NCI-H524 (cell line): ENCODE results near the gene JPH2.

Source experiments
- DNase-seq, 2 experiments: peaks; one replicate each; lab custom pipeline; 2025; lab: John Stamatoyannopoulos, UW

The JPH2 gene

DNA sequence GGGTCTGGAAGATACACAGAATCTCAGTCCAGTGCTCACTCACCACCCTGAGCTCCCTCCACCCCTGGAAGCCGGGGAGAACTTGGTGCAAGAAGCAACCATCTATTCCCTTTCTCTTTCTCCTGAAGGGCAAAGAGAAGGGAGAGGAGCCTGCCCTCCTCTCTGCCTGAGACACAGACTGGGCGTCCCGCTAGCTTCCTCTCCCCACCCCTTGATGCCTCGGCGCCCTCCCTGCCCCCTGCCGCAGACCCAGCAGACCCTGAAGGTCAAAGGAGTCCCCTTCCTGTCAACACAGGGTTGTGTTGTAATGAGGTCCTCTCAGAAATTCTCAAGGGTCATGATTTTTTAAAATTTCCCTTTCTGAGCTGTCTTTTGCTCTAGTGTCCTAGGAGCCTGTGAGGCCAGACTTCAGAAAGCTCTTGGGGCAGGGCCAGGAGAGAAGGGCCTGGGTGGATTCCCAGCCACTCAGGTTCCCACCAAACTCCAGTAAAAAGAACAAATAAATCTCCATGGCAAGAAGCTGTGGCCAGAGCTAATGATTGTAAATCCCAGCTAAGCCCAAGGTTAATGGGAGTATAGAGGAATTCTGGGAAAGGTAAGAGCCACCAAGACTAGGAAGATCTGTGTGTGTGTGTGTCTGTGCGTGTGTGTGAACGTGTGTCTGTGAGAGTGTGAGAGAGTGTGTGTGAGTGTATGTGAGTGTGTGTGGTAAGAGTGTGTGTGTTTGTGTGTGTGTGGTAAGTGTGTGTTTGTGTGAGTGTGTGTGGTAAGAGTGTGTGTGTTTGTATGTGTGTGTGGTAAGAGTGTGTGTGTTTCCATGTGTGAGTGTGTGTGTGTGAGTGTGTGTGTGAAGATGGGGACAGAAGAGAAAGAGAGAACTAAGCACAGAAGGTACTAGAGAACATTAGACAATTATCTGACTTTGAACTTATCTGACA lies 1.1 kb upstream of the JPH2 start:
- DNase-seq: no peak

DNA sequence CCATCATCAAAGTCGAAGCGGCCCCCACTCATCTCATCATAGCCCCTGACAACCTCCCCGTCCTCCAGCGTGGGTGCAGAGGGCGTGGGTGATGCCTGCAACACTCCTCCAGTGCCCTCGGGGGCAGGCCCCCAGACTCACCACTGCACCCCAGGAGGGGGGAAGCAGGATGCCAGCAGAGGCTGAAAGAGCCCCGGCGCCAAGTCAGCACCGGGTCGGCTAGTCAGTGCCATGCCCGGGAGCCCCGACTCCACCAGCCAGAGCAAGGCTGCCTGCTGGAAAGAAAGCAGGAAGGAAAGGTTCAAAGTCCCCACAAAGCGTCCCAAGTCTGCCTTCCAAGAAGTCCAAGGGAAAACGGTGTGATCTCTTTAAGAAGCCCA lies 324 bp downstream of the JPH2 start:
- DNase-seq: no peak

DNA sequence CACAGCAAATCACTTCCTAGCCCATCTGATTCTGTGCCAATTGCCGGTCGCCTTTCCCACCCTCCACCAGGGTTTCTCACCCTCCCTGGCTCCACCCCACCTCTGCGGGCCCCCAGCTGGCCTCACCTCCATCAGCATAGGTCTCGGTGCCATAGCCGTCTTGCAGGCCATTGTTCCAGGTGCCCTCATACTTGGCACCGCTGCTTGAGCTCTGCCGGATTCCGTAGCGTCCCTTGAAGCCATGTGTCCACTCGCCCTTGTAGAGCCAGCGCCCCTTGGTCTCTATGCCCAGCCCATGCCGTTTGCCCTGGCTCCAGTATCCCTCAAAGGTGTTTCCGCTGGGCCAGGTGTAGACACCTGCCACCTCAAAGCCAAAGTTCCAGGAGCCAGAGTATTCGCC lies 787 bp downstream of the JPH2 start:
- DNase-seq: no peak

DNA sequence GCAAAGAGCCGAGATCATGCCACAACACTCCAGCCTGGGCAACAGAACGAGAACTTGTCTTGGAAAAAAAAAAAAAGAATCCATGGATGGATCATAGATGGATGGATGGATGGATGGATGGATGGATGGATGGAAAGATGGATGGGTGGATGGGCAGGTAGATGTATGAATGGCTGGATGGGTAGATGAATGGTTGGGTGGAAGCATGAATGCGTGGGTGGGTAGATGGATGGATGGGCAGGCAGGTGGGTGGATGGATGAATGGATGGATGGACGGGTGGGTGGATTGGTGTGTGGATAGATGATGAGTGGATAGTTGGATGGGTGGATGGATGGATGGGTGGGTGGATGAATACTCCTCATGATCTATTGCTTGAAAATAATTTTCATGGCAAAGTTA lies 1.4 kb downstream of the JPH2 start:
- no peak for DNase-seq

DNA sequence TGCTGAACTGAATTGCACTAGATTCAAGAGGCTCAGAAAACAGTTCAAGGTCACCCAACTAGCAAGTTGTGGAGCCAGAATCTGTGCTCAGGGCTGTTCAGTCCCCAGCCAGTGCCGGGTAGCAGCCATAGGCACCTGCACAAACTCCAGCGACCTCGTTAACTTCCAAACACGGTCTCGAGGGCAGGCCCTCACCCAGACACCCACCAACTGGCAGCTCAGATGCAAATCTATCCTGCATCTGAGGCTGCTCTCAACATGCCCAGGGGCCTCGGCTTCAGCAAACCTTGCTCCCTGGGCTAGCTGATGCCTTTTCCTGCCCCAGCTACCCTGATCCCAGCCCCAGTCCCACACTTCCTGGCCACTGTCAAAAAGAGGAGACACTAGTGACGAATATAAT lies 3.7 kb downstream of the JPH2 start:
- no peak for DNase-seq

DNA sequence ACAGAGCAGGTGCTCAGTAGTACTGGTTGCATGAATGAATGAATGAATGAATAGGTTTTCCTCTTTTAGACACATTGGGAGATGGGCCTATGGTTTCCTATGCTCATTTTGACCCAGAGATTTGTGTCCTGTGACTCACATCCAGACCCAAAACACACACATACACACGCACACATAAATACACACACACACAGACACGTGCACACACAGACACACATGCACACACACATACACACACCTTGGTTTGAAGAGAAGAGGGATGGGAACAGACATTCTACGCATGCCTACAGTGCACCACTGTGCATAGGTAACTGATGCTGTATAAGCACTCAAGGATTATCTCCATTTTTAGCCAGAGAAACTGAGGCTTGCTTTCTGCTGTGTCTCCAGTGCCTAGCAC lies 4.1 kb downstream of the JPH2 start:
- no peak for DNase-seq

DNA sequence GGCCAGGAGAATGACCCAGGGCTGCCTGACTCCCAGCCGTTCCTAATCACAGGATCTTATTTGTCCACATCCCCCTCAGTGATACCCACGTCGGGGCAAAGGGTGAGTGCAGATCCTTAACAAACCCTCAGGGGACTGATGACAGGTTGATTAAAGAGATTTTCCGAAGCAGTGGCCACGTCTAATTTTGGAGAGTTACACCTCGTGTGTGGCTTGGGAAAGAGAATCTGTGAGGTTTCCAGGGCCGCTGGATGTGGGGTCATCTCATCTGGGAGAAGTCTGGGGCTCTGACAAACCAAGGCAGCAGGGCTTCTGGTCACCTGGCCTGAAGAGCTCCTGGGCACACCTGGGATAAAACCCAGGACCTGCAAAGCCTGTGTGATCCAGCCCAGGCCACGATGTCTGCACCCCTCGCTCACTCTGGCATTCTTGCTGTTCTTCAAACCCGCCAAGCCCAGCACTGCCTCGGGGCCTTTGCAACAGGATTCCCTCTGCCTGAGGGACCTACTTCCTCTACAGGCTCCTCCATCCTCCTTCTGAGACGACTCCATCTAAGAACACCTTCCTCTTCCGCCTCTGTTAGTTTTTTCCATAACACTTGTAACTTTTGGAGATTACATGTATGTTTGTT lies 4.7 kb downstream of the JPH2 start:
- no peak for DNase-seq

DNA sequence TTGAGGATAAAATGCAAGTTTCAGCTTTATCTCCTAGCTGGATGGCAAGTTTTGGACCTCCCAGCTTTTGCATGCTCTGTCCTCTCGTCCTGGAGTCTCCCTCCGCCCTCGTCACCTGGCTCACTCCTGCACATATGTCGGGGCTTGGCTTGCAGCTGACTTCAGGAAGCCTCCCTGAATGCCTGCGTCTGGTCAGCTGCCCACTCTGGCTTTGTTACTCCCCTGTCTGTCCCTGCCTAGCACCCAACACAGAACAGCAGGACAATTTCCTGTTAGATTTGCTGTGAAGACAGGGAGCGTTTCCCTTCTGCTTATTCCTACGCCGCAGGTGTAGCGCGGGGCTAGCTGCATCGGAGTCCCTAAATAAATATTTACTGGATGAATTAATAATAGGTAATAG lies 5.4 kb downstream of the JPH2 start:
- peak in 1 of 2 experiments; percentile 9 for DNase-seq

DNA sequence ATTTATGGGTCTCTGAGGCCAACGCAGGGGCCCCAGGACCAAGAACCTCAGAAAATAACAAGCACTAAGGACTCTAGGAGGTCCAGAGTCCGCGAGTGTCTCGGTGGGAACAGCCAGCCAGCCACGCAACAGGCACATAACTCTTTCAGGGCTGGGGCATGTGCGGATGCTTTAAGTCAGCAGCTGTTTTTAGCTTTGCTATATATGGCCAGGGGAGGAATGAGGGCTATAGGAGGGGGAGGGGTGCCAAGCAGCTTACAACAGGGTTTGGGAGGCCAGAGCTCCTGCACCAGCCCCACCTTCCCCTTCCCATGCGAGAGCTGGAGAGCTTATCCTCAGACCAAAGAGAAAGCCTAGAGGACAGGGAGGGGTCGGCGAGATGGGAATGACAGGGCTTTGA lies 6.2 kb downstream of the JPH2 start:
- no peak for DNase-seq

DNA sequence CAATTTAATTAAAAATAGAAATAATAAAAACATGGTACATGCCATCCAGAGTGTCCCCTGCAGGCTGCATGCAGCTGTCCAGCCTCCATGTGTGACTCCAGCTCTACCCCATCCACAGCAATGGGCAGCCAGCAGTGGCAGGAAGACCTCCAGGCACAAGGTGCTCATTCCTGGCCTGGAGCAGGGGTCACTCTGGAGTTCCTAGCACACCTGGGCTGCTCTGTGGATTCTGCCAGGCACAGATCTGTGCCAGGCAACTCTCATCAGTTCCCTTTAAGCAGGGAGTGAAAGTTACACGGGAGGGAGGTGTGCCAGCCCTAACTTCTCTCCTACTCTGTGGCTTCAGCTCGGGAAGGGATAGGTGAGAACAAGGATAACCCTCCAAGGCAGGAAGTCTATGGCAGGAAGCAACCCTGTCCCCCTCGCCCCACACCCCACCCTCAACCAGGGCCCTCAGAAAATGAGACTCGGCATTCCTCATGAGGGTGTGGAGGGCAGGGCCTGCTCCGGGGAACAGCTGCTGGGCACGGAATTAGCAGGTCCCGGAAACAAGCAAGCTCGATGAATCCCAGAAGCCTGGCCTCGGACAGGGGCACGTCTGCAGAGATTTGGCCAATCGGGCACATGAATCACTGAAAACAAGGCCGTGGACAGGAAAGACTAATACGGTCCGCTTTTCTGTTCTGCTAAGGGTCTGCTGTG lies 10.0 kb downstream of the JPH2 start:
- DNase-seq: no peak

DNA sequence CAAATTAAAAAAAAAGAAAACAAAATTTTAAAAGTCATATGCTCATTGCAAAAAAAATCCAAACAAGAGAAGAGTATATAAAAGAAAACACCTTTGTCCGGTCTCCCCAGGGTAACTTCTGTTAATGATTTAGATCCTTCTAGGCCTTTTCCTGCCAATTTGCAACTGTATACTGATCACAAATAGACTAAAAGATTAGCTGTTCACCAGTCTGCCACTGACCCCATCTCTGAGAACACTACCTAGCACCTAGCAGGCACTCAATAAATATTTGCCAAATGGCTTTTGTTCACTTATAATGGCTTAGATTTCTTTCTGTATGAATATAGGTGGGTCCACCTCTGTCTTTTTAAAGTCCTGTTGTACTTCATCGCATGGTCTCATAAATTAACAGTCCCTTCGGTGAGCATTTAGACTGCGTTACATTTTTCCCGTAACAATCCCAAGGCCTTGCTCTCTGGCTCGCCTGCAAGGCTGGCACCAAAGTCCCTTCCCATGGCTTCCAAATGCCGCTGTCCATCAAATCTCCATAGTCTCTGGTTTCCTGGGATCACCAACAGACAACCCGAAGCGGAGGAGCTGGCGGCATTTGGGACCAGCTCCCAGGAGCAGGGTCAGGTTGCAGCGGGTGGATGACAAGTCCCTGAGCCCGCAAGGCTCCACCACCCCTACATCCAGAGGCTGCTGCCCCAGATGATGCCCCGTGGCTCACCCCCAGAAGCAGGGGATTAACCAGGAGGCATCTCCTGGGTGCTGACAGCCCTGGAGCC lies 11.8 kb downstream of the JPH2 start:
- no peak for DNase-seq

DNA sequence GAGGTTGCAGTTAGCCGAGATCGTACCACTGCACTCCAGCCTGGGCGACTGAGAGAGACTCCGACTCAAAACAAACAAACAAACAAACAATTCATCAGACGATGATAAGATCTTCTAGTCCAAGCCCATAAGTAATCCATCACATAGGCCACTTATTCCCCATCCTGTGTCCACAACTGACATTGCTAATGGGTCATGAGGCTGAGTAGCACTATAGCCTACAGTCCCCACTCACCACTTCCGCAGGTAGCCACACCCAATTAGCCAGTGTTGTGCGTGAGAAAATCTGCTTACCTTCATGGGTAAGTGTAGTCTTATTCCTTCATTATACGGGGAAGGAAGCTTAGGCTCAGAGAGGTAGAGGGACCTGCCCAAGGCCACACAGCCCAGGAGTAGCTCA lies 13.1 kb downstream of the JPH2 start:
- no peak for DNase-seq

DNA sequence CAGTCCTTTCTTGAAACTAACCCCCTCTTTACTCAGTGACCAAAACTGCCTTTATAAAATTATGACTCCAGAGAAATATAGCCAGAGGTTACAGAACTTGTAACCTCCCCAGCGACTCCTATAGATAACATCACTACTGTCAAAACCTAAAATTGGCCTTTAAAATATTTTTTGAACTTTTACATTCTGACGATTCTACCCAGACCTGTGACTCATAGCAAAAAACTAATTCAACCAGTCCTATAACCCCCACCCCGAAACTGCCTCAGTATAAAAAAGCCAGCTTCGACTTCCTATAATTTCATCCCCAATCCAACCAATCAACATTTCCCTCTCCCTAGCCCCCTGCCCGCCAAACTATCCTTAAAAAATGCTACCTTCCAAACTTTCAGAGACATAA lies 13.9 kb downstream of the JPH2 start:
- no peak for DNase-seq

DNA sequence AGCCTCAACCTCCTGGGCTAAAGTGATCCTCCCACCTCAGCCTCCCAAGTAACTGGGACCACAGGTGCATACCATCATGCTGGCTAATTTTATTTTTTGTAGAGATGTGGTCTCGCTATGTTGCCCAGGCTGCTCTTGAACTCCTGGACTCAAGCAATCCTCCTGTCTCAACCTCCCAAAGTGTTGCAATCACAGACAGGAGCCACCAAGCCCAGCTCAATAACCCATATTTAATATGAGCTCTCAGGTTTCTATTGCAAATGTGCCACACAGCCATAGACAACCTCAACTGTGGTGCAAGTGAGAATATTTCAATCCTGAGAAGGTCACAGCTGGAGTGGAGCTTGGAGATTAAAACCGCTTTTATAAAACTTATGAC lies 14.4 kb downstream of the JPH2 start:
- no peak for DNase-seq

DNA sequence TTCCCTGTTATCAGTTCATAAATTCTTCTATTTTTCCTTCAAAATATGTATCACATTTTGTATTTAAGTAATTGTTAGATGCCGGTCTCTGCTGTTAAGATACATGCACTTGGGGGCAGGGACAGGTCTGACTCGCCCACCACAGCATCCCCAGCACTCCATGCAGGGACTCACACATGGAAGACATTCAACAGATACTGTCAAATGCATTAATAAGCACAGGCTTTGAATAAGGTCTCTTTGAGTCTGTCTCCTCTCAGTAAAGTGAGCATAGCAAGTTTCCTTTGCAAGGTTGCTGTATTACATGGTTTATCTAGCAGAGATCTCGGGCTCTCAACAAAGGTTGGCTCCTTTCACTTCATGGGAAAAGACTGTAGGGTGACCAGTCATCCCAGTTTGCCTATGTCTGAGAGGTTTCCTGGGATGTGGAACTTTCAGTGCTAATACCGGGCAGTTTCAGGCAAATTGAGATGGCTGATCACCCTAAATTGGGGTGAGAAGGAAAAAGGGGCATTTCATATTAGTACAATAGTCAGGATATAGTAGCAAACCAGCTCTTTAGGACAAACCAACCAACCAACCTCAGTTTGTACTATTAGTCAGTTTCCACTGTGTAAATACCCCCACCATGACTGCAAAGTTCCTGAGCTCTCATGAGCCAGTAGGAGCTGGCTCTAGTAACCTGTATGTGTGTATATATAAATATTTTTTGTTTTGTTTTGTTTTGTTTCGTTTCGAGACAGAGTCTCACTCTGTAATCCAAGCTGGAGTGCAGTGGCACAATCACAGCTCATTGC lies 15.0 kb downstream of the JPH2 start:
- no peak for DNase-seq

DNA sequence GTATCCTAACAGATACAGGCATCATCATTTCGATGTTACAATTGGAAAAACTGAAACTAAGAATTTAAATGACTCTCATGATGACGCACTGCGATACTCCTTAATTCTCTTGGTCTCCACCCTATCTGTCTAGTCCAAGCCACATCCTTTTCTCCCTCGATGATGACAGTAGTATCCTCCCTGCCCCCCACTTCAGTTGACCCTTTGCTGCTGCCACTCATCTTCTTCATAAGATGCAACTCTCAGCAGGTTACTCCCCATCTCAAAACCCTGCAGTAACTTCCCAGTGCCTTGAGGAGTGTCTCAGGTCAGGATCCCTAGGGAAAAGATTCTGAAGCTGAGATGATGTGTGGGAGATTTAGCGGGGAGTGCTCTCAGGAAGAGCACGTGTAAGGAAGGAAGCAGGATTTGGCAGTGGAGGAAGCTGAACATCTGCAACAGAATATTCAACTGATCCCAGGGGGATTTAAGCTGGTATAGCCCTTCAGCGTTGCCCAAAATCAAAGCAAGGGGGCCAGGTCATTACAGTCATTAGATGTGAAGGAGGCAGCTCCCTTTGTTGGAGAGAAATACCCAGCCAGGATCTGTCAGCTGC lies 16.1 kb downstream of the JPH2 start:
- DNase-seq: peak; percentile 15 to 48

DNA sequence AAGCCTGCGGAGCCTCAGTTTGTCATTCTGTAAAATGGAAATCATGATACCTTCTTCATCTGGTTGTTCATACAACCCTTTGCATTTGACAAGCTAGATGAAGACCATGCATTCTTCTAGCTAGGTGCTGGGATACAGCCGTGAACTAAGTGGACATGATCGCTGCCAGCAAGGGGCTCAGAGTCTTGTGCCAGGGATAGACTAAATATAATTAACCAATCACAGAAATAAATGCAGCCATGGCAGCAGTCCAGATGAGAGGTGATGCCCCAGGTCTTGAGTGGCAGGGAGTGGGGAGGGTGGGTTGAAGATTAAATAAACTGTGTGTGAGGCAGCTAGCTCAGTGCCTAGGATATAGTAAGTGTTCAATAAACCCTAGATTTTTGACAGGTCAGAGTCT lies 19.3 kb downstream of the JPH2 start:
- DNase-seq: no peak

DNA sequence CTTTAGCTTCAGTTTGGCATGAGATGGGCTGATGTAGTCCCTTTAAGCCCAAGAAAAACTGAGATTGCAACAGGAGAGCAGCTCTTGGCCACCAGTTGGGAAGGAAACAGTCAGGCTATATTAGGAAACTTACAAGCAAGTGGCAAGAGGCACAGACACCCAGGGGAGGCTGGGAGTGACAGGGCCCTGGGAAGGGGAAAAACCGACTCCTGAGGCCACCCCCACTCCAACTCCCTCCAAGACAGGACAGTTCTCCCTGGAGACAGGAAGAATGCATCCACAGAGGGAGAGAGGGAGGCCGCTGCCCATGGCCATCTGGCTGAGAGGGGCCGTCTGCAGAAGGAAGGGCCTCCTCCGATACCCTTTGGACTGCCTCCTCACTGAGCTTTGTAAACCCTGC lies 20.5 kb downstream of the JPH2 start:
- DNase-seq: no peak

DNA sequence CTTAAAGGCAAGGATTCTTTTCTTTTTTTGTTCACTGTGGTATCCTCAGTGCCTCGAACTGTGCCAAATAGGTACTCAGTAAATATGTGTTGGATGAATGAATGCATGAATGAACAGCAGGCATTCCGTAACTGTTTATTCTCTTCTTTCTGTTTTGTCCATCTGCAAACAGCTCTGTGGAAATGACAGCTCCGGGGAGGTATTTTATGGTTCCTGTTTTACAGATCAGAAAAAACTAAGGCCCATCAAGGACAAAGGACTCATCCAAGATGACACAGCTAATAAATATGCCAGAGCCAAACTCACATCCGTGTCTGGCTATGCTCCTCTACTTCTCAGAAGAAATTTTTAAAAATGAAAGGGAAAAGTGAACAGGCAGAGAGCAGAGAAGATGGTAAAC lies 21.0 kb downstream of the JPH2 start:
- DNase-seq: no peak

DNA sequence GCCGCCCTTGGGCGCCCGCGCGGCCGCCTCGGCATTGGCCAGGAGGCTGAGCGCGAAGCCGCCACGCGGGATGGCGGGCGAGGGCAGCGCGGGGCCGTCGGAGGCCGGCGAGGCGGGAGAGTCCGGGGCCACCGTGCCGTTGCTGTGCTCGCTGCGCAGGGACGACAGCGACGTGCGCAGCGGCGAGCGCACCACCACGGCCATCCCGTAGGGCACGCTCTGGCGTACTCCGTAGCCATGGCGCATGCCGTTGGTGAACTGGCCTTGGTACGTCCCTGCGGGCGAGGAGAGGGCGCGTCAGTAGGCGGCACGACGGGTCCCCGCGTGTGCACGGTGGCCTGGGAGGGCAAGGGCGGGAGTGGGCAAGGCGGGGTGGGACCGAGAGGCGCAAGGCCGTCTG lies 26.9 kb downstream of the JPH2 start:
- DNase-seq: no peak

DNA sequence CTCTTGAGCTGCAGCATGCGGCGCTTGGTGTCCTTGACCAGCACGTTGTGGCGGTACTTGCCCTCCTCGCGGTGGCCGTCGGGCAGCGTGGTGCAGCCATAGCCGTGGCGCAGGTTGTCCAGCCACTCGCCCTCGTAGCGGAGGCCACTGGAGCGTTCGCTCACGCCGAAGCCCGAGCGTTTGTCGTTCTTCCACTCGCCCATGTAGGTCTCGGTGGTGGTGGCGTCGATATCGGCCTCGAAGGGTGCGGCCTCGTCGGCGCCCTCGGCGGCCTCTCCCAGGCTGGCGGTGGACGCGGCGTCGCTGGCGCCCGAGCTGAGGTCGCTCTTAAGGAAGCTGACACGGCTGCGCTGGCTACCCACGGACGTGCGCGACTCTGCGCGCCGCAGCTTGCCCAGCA lies 27.3 kb downstream of the JPH2 start:
- DNase-seq: no peak
